Thyroid gland (tissue), 4 donors: Measurements from ENCODE around the gene URB1. TPM values are rescaled to one million over a fixed set of nuclear protein-coding genes. Genes with fewer than 3 reads are reported as not detected.

Experiments used
- DNase-seq, 2 donors: peaks; one replicate each; pipeline ENCODE4 v3.0.0-alpha.2; 2019
- H3K27ac ChIP-seq, 3 donors: fragments of 200-600 bp; sonication (generic); 1 replicate in 2 of 3; 2 replicates in 1 of 3; pipeline ENCODE4 v1.5.1; 2016 to 2019; ENCODE audit warnings: mild to moderate bottlenecking in 1 of 3, moderate library complexity in 1 of 3
- H3K27me3 ChIP-seq: fragments of 200-600 bp; sonication (generic); one replicate; pipeline ENCODE4 v1.5.1; 2019
- H3K36me3 ChIP-seq, 2 donors: fragments of 200-600 bp; sonication (generic); one replicate each; pipeline ENCODE4 v1.5.1; 2016 to 2019
- H3K4me1 ChIP-seq, 2 donors: fragments of 200-600 bp; sonication (generic); one replicate each; pipeline ENCODE4 v1.5.1; 2017 to 2019
- H3K4me3 ChIP-seq, 3 donors: fragments of 200-600 bp; sonication (generic); replicated peaks in 1 of 3; 1 replicate in 2 of 3; 2 replicates in 1 of 3; pipeline ENCODE4 v1.5.1; 2016; ENCODE audit warnings: mild to moderate bottlenecking in 1 of 3
- H3K9me3 ChIP-seq: fragments of 200-600 bp; sonication (generic); one replicate; pipeline ENCODE4 v1.5.1; 2017
- CTCF ChIP-seq, 6 experiments: fragments of 200-600 bp in 3 of 6; fragments of 450-650 bp in 3 of 6; sonication (generic) in 3 of 6; IDR thresholded peaks; one replicate each; pipeline ENCODE4 v1.5.1; 2016 to 2019; ENCODE audit warnings: antibody characterized with exemption in 6 of 6, mild to moderate bottlenecking in 2 of 6, inconsistent platforms in 1 of 6, moderate library complexity in 1 of 6
- POLR2A ChIP-seq, 2 donors: fragments of 450-650 bp; IDR thresholded peaks; one replicate each; pipeline ENCODE4 v1.6.1; 2017; ENCODE audit warnings: antibody characterized with exemption in 2 of 2, mild to moderate bottlenecking in 2 of 2, moderate library complexity in 1 of 2
- WGBS, 2 donors: methylation state at CpG; one replicate each; pipeline ENCODE4 v1.1.5; 2017; 5-methylcytosine and 5-hydroxymethylcytosine counted together
- intact Hi-C: fragments of 100-400 bp; cut with DNase I; formaldehyde crosslinking; loops from one replicate; pipeline ENCODE4 v1.15.1; 2023
- total RNA-seq, 4 donors: library from RNA; depleted of rRNA; stranded (reverse); fragments of >200 nt; gene quantifications; one replicate each; pipeline ENCODE4 v1.2.3, GENCODE V29; 2016

Gene URB1
- total RNA-seq, 4 donors from 2014 or later, result 13.6 to 23.9 (median 15.8) TPM

GRCh38 chr21:32367158-32367557 is 25.7 kb downstream of the URB1 start:
- WGBS, 2 donors, result 88 to 100% methylated on average over 1 of the region's 1 CpG
- Histone ChIP-seq H3K36me3 (peaks cover 17 to 28% of the 10 kb centered on the region in 2 donors), H3K27ac (no peak overlapping the region), H3K9me3 (no peaks in the 10 kb centered on the region), H3K27me3 (no peaks in the 10 kb centered on the region), H3K4me3 (no peak overlapping the region), H3K4me1 (peaks cover 5 to 9% of the 10 kb centered on the region in 2 donors)
- TF ChIP-seq POLR2A (IDR thresholded peaks at IDR 0.05) (no peak), CTCF (IDR thresholded peaks at IDR 0.05) (no peak)
- no peak for DNase-seq
- intact Hi-C loops, result no loop called here

GRCh38 chr21:32366191-32366590 is 26.6 kb downstream of the URB1 start:
- DNase-seq, result no peak
- Histone ChIP-seq H3K36me3 (peaks cover 24 to 30% of the 10 kb centered on the region in 2 donors), H3K27me3 (no peaks in the 10 kb centered on the region), H3K9me3 (no peaks in the 10 kb centered on the region), H3K4me3 (no peak overlapping the region), H3K4me1 (peaks cover 0 to 3% of the 10 kb centered on the region in 2 donors), H3K27ac (no peak overlapping the region)
- TF ChIP-seq POLR2A (IDR thresholded peaks at IDR 0.05), result no peak
- no peak for TF ChIP-seq CTCF (IDR thresholded peaks at IDR 0.05)
- 88 to 96% methylated on average over 4 of the region's 4 CpGs for WGBS, 2 donors
- intact Hi-C loops, result no loop called here

- peaks cover 0 to 3% of the 10 kb centered on the region in 2 donors for H3K4me1 ChIP-seq
- no peak for DNase-seq
- 74 to 78% methylated on average over 4 of the region's 4 CpGs for WGBS, 2 donors
- no peaks in the 10 kb centered on the region for H3K27me3 ChIP-seq
- no peak overlapping the region for H3K4me3 ChIP-seq
- intact Hi-C loops, result no loop called here
- H3K27ac ChIP-seq, result peak overlapping the region in 2 of 3 donors; percentile 18 to 41
- H3K36me3 ChIP-seq, result peaks cover 33 to 38% of the 10 kb centered on the region in 2 donors
- no peak for TF ChIP-seq CTCF (IDR thresholded peaks at IDR 0.05)
- no peak for TF ChIP-seq POLR2A (IDR thresholded peaks at IDR 0.05)
- H3K9me3 ChIP-seq, result no peaks in the 10 kb centered on the region
Measured at GRCh38 chr21:32364796-32365195, 28.0 kb downstream of the URB1 start.

- TF ChIP-seq CTCF (IDR thresholded peaks at IDR 0.05) (no peak), POLR2A (IDR thresholded peaks at IDR 0.05) (no peak)
- Histone ChIP-seq H3K9me3 (no peaks in the 10 kb centered on the region), H3K36me3 (peaks cover 33 to 42% of the 10 kb centered on the region in 2 donors), H3K4me3 (no peak overlapping the region), H3K4me1 (peaks cover 0 to 3% of the 10 kb centered on the region in 2 donors), H3K27ac (peak overlapping the region in 2 of 3 donors; percentile 18 to 41), H3K27me3 (no peaks in the 10 kb centered on the region)
- 84 to 86% methylated on average over 5 to 7 of the region's 7 CpGs for WGBS, 2 donors
- no peak for DNase-seq
- intact Hi-C loops, result no loop called here
Measured at GRCh38 chr21:32364387-32364786, 28.4 kb downstream of the URB1 start.

- Histone ChIP-seq H3K4me3 (no peak overlapping the region), H3K27ac (no peak overlapping the region), H3K36me3 (peaks cover 36 to 66% of the 10 kb centered on the region in 2 donors), H3K27me3 (no peaks in the 10 kb centered on the region), H3K9me3 (no peaks in the 10 kb centered on the region), H3K4me1 (no peaks in the 10 kb centered on the region)
- no peak for DNase-seq
- TF ChIP-seq POLR2A (IDR thresholded peaks at IDR 0.05) (no peak), CTCF (IDR thresholded peaks at IDR 0.05) (no peak)
- intact Hi-C loops, result no loop called here
- WGBS, 2 donors, result 90 to 93% methylated on average over 5 of the region's 5 CpGs
Measured at GRCh38 chr21:32360401-32360975, 32.3 kb downstream of the URB1 start.
